ENCODE measurements around the gene GOLPH3. TPM values are rescaled to one million over a fixed set of nuclear protein-coding genes. Genes with fewer than 3 reads are reported as not detected.

GOLPH3 gene
- total and polyA plus RNA-seq, 2 experiments from 2014 or later, result 68.5 to 96.1 TPM

DNA sequence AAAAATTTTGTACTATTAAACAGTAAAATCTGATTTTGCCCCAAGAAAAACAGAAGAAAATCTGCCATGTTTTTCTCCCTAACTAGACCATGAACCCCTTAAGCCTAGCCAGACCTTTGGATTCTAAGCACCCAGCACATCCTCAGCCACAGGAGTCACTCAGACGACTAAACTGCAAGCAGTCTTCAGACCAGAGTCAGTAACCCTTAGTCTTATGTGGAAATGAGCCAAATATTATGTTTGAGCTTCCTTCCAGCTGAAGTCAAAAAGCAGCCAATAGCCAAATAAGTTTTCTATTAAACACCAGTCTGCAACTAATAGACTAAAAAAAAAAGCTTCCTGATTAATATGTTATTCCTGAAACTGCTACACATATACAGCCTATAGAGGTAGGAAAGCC, 47.4 kb downstream of the GOLPH3 start (continued):
- TF ChIP-seq, protein P1, sequence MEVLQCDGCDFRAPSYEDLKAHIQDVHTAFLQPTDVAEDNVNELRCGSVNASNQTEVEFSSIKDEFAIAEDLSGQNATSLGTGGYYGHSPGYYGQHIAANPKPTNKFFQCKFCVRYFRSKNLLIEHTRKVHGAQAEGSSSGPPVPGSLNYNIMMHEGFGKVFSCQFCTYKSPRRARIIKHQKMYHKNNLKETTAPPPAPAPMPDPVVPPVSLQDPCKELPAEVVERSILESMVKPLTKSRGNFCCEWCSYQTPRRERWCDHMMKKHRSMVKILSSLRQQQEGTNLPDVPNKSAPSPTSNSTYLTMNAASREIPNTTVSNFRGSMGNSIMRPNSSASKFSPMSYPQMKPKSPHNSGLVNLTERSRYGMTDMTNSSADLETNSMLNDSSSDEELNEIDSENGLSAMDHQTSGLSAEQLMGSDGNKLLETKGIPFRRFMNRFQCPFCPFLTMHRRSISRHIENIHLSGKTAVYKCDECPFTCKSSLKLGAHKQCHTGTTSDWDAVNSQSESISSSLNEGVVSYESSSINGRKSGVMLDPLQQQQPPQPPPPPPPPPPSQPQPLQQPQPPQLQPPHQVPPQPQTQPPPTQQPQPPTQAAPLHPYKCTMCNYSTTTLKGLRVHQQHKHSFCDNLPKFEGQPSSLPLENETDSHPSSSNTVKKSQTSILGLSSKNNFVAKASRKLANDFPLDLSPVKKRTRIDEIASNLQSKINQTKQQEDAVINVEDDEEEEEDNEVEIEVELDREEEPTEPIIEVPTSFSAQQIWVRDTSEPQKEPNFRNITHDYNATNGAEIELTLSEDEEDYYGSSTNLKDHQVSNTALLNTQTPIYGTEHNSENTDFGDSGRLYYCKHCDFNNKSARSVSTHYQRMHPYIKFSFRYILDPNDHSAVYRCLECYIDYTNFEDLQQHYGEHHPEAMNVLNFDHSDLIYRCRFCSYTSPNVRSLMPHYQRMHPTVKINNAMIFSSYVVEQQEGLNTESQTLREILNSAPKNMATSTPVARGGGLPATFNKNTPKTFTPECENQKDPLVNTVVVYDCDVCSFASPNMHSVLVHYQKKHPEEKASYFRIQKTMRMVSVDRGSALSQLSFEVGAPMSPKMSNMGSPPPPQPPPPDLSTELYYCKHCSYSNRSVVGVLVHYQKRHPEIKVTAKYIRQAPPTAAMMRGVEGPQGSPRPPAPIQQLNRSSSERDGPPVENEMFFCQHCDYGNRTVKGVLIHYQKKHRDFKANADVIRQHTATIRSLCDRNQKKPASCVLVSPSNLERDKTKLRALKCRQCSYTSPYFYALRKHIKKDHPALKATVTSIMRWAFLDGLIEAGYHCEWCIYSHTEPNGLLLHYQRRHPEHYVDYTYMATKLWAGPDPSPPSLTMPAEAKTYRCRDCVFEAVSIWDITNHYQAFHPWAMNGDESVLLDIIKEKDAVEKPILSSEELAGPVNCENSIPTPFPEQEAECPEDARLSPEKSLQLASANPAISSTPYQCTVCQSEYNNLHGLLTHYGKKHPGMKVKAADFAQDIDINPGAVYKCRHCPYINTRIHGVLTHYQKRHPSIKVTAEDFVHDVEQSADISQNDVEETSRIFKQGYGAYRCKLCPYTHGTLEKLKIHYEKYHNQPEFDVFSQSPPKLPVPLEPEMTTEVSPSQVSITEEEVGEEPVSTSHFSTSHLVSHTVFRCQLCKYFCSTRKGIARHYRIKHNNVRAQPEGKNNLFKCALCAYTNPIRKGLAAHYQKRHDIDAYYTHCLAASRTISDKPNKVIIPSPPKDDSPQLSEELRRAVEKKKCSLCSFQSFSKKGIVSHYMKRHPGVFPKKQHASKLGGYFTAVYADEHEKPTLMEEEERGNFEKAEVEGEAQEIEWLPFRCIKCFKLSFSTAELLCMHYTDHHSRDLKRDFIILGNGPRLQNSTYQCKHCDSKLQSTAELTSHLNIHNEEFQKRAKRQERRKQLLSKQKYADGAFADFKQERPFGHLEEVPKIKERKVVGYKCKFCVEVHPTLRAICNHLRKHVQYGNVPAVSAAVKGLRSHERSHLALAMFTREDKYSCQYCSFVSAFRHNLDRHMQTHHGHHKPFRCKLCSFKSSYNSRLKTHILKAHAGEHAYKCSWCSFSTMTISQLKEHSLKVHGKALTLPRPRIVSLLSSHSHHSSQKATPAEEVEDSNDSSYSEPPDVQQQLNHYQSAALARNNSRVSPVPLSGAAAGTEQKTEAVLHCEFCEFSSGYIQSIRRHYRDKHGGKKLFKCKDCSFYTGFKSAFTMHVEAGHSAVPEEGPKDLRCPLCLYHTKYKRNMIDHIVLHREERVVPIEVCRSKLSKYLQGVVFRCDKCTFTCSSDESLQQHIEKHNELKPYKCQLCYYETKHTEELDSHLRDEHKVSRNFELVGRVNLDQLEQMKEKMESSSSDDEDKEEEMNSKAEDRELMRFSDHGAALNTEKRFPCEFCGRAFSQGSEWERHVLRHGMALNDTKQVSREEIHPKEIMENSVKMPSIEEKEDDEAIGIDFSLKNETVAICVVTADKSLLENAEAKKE (CRISPR knock-in tag; IDR thresholded peaks at IDR 0.05), result no peak
- TF ChIP-seq ZNF331 (CRISPR knock-in tag; IDR thresholded peaks at IDR 0.05; ENCODE audit: low read depth), result no peak
- TF ChIP-seq, protein P2, sequence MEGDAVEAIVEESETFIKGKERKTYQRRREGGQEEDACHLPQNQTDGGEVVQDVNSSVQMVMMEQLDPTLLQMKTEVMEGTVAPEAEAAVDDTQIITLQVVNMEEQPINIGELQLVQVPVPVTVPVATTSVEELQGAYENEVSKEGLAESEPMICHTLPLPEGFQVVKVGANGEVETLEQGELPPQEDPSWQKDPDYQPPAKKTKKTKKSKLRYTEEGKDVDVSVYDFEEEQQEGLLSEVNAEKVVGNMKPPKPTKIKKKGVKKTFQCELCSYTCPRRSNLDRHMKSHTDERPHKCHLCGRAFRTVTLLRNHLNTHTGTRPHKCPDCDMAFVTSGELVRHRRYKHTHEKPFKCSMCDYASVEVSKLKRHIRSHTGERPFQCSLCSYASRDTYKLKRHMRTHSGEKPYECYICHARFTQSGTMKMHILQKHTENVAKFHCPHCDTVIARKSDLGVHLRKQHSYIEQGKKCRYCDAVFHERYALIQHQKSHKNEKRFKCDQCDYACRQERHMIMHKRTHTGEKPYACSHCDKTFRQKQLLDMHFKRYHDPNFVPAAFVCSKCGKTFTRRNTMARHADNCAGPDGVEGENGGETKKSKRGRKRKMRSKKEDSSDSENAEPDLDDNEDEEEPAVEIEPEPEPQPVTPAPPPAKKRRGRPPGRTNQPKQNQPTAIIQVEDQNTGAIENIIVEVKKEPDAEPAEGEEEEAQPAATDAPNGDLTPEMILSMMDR (conservative IDR thresholded peaks at IDR 0.05; ENCODE audit: low read depth in 2 of 2), result no peak

DNA sequence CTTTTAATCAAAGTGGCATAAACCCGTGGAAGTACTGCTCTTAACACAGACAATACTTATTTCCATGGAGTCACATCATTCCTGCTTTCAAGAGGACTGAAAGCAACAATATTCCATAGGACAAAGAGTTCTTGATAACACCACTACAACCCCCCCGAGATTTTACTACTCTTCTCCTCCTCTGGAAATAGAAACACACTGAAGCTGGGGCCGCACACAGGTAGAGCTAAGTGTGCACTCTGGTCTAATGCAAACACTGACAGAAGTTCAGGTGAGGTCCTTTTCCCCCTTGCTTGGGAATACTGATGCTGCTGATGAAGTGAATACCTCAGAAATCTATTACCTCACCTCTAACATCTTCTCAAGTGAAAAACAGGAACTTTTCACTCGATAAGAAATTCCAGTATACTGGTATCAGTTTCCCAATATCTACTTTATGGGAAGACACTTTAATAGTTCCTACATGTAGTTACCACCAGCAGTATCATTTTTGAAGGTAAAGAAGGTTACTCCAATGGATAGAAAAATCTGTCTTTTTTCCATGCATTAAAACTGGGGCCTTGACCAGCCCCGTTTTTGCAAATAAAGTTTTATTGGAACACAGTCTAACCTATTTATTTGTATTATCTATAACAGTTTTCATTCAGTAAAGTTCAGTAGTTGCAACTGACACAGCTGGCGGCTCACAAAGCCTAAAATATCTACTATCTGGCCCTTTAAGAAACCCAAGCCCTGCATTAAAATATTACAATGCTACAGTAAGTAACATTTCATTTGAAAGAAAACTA, 50.0 kb downstream of the GOLPH3 start:
- Histone ChIP-seq H3K9me2 (ENCODE audit: insufficient read depth) (no peaks in the 10 kb centered on the region), H3K79me2 (replicated peaks; ENCODE audit: insufficient read depth) (peaks cover 69% of the 10 kb centered on the region), H3K4me3 (no peak overlapping the region), H3K27me3 (ENCODE audit: insufficient read depth) (no peaks in the 10 kb centered on the region), H3K36me3 (ENCODE audit: insufficient read depth) (peaks cover 6% of the 10 kb centered on the region; the same call in 1 of the 2 replicates), H3F3A (replicated peaks; ENCODE audit: low read depth) (no peaks in the 10 kb centered on the region), H4K20me1 (replicated peaks; ENCODE audit: insufficient read depth) (no peaks in the 10 kb centered on the region; the same call in 1 of the 2 replicates), H3K27ac (ENCODE audit: low read depth) (no peak overlapping the region), H2AFZ (no peak overlapping the region), H3K4me2 (no peak overlapping the region), H3K4me1 (ENCODE audit: insufficient read depth) (no peaks in the 10 kb centered on the region)
- peaks cover 22% of the 10 kb centered on the region; the same call in 2 of the 3 replicates for H3K4me1 Mint-ChIP-seq
- no peak overlapping the region for H3K4me3 Mint-ChIP-seq
- H3K27ac Mint-ChIP-seq, result no peak overlapping the region
- DNase-seq (ENCODE audit: low spot score) (no peak), ATAC-seq (no peak)
- H3K9me3 Mint-ChIP-seq, result no peaks in the 10 kb centered on the region
- no peaks in the 10 kb centered on the region for H3K27me3 Mint-ChIP-seq (ENCODE audit: insufficient read depth, low read depth, poor library complexity)
- peaks cover 38% of the 10 kb centered on the region for H3K36me3 Mint-ChIP-seq (ENCODE audit: low read depth)
- TF ChIP-seq, protein P1 (CRISPR knock-in tag; IDR thresholded peaks at IDR 0.05), result no peak
- no peak for TF ChIP-seq STAT1 (IDR thresholded peaks at IDR 0.05; ENCODE audit: unreplicated experiment)

All from GM23338 (cell line).